Adipocyte (in vitro differentiated cells): Measurements from ENCODE around the gene PTPRG.
A peak's percentile ranks its signal among the peaks of the same experiment; 100 is the strongest.

Experiments used
- DNase-seq: peaks from one replicate; pipeline ENCODE4 v3.0.0-alpha.2; 2015; ENCODE audit warnings: low read depth
- H3K27me3 ChIP-seq: replicated peaks from 2 replicates; pipeline ENCODE4 v1.7.0; 2013; ENCODE audit warnings: mild to moderate bottlenecking, low read length, moderate library complexity; ENCODE audit not compliant: control insufficient read depth, insufficient read depth
- H3K36me3 ChIP-seq: 2 replicates; pipeline ENCODE4 v1.7.0; 2013; ENCODE audit warnings: low read length, mild to moderate bottlenecking, moderate library complexity; ENCODE audit not compliant: control insufficient read depth, insufficient read depth, severe bottlenecking
- H3K4me1 ChIP-seq: 2 replicates; pipeline ENCODE4 v1.7.0; 2013; ENCODE audit warnings: mild to moderate bottlenecking, low read length, moderate library complexity; ENCODE audit not compliant: control insufficient read depth, insufficient read depth
- H3K4me3 ChIP-seq: 2 replicates; pipeline ENCODE4 v1.7.0; 2013; ENCODE audit warnings: mild to moderate bottlenecking, low read length, moderate library complexity
- H3K9ac ChIP-seq: 2 replicates; pipeline ENCODE4 v1.7.0; 2013; ENCODE audit warnings: mild to moderate bottlenecking, low read length, moderate library complexity
- H3K9me3 ChIP-seq: 2 replicates; pipeline ENCODE4 v1.7.0; 2013; ENCODE audit warnings: mild to moderate bottlenecking, low read length, moderate library complexity; ENCODE audit not compliant: control insufficient read depth

The PTPRG gene

DNA sequence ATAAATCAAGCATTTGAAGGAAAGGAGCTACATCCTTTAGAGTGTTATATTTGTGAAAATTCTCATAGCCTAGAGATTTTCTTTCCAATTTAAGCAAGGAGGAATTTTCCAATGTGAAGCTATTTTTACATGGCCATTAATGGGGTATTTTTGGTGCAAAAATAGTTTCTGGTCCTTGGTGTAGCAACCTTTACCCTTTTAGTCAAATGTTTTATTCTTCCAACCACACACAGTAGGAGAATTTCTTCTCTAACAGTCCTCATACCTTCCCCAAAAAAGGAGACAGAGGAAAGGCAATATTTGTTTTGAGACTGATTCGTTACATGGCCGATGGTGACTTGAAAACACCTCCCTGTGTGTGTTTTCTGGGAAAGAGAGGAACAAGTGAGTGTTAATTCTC is 261.2 kb downstream of the PTPRG start:
- no peaks in the 10 kb centered on the region for H3K36me3 ChIP-seq
- DNase-seq = no peak
- peak overlapping the region; percentile 37 for H3K4me3 ChIP-seq
- no peaks in the 10 kb centered on the region for H3K9me3 ChIP-seq
- H3K9ac ChIP-seq = peak overlapping the region; percentile 27
- no peaks in the 10 kb centered on the region for H3K27me3 ChIP-seq
- peaks cover 24% of the 10 kb centered on the region for H3K4me1 ChIP-seq

DNA sequence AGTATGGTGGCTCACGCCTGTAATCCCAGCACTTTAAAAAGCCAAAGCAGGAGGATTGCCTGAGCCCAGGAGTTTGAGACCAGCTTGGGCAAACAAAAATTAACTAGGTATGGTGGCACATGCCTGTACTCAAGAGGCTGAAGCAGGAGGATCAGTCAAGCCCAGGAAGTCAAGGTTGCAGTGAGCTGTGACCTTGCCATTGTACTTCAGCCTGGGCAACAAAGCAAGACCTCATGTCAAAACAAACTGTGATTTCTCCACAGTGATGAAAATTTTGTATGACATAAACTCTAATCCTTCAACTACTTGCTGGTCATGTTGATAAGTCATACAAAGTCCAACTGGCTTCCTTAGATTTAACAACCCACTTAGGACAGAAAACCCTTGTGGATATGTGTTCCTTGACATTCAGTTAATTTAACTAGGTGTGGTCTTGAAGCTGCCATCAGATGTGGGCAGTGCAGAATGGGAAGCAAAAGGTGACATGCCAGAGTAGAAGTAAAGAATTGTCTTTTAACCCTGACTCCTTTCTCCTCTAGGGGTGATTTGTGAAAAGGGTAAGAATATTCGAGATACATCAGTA is 263.3 kb downstream of the PTPRG start:
- no peak overlapping the region for H3K4me3 ChIP-seq
- no peaks in the 10 kb centered on the region for H3K9me3 ChIP-seq
- no peaks in the 10 kb centered on the region for H3K27me3 ChIP-seq
- H3K36me3 ChIP-seq = no peaks in the 10 kb centered on the region
- peaks cover 41% of the 10 kb centered on the region for H3K4me1 ChIP-seq
- H3K9ac ChIP-seq = no peak overlapping the region
- no peak for DNase-seq

GRCh38 chr3:61826161-61826560 is 264.8 kb downstream of the PTPRG start:
- Histone ChIP-seq H3K4me3 (no peak overlapping the region), H3K4me1 (peaks cover 48% of the 10 kb centered on the region), H3K9me3 (no peaks in the 10 kb centered on the region), H3K36me3 (no peaks in the 10 kb centered on the region), H3K9ac (no peak overlapping the region), H3K27me3 (no peaks in the 10 kb centered on the region)
- no peak for DNase-seq

- no peaks in the 10 kb centered on the region for H3K36me3 ChIP-seq
- H3K9me3 ChIP-seq = no peaks in the 10 kb centered on the region
- no peaks in the 10 kb centered on the region for H3K27me3 ChIP-seq
- H3K4me3 ChIP-seq = no peak overlapping the region
- peaks cover 32% of the 10 kb centered on the region for H3K4me1 ChIP-seq
- H3K9ac ChIP-seq = no peak overlapping the region
- DNase-seq = no peak
Measured at GRCh38 chr3:61828184-61828874, 267.0 kb downstream of the PTPRG start.

- peaks cover 32% of the 10 kb centered on the region for H3K4me1 ChIP-seq
- H3K4me3 ChIP-seq = no peak overlapping the region
- no peaks in the 10 kb centered on the region for H3K27me3 ChIP-seq
- H3K9ac ChIP-seq = no peak overlapping the region
- DNase-seq = no peak
- no peaks in the 10 kb centered on the region for H3K36me3 ChIP-seq
- H3K9me3 ChIP-seq = no peaks in the 10 kb centered on the region
Measured at GRCh38 chr3:61828880-61829721, 267.7 kb downstream of the PTPRG start.

- DNase-seq = no peak
- no peak overlapping the region for H3K9ac ChIP-seq
- peaks cover 30% of the 10 kb centered on the region for H3K4me1 ChIP-seq
- no peaks in the 10 kb centered on the region for H3K36me3 ChIP-seq
- H3K4me3 ChIP-seq = no peak overlapping the region
- no peaks in the 10 kb centered on the region for H3K9me3 ChIP-seq
- no peaks in the 10 kb centered on the region for H3K27me3 ChIP-seq
Measured at GRCh38 chr3:61829722-61830350, 268.5 kb downstream of the PTPRG start.

- Histone ChIP-seq H3K27me3 (no peaks in the 10 kb centered on the region), H3K9me3 (no peaks in the 10 kb centered on the region), H3K9ac (no peak overlapping the region), H3K4me1 (peaks cover 25% of the 10 kb centered on the region), H3K36me3 (no peaks in the 10 kb centered on the region), H3K4me3 (no peak overlapping the region)
- DNase-seq = no peak
Measured at GRCh38 chr3:61831973-61832372, 270.6 kb downstream of the PTPRG start.

DNA sequence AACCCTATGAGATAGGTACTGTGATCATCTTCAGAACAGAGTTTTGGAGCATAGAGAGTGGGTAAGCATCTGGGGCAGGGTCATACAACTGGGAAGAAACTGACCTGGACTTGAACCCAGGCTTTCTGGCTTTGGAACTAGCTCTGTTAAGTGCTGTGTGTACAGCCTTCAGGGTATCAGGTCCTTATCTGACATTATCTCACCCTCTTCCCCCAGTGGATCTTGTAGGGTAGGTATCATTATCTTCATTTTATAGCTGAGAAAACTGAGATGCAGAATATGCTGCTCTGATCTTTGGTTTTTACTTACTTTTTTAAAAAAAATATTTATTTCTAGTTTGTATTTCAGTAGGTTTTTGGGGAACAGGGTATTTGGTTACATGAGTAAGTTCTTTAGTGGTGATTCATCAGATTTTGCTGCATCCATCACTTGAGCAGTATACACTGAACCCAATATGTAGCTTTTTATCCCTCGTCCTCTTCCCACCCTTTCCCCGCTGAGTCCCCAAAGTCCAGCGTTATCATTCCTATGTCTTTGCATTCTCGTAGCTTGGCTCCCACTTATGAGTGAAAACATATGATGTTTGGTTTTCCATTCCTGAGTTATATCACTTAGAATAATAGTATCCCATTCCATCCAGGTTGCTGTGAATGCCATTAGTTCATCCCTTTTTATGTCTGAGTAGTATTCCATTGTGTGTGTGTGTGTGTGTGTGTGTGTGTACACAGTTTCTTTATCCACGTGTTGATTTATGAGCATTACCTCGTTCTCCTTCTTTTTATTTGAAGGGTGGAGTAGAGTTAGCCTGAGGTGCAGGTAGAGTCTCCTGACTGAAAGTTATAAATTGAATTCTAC is 271.2 kb downstream of the PTPRG start:
- no peak for DNase-seq
- Histone ChIP-seq H3K9ac (no peak overlapping the region), H3K9me3 (no peaks in the 10 kb centered on the region), H3K36me3 (no peaks in the 10 kb centered on the region), H3K27me3 (no peaks in the 10 kb centered on the region), H3K4me1 (peaks cover 25% of the 10 kb centered on the region), H3K4me3 (no peak overlapping the region)

DNA sequence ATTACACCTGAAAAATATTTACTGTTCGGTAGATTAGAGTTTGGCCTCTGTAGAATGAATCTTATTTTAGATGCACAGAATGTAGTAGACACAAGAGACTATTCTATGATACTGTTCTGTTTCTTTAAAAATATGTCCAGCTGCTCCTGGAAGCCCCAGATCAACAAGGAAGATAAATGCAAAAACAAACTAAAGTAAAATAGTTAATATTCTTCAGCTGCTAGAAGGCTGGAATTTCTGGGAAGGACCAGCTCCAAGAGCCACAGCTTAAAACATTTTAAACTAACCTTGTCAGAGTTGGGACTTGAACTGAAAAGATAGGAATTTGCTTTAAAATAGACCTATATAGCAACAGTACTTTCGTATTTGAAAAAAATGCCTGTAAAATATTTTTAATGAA is 277.9 kb downstream of the PTPRG start:
- peak; percentile 39 for DNase-seq
- no peak overlapping the region for H3K4me3 ChIP-seq

DNA sequence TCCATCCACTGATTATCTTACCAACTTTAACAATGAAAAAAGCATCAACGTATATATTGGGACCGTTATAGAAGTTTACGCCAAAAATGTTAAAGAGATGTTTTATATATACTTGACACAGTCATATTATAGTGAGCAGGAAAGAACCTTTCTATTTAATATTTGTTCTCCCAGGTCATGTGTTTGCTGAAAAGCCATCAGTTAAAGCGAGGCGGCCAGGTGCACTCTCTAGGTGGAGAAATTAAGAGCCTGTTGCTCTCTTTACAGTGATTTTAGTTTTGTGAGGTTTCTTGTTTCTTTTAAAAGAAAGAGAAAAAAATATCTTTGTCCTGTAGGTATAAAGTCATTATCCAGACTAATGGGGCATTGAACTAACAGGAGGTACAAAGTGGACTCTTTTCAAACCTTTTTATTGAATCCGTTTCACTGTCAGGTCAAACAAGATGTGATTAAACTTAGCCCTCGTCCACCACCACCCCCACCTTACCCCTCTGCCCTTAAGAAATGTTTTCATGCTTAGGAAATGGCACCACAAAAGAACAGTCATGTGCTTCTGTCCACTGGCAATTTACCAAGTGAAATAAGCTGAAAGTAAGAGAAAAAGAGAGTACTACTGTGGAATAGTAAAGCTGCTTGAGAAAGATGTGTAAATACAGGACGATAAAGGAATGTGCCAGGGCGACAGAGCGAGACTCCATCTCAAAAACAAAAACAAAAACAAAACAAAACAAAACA is 279.9 kb downstream of the PTPRG start:
- Histone ChIP-seq H3K4me3 (peak overlapping the region; percentile 31), H3K9ac (peak overlapping the region; percentile 25), H3K36me3 (no peaks in the 10 kb centered on the region), H3K27me3 (no peaks in the 10 kb centered on the region), H3K4me1 (peaks cover 42% of the 10 kb centered on the region), H3K9me3 (no peaks in the 10 kb centered on the region)
- peak; percentile 50 for DNase-seq

More for the DNA sequence above, 277.9 kb downstream of the PTPRG start:
- peaks cover 42% of the 10 kb centered on the region for H3K4me1 ChIP-seq
- no peaks in the 10 kb centered on the region for H3K27me3 ChIP-seq
- H3K36me3 ChIP-seq = no peaks in the 10 kb centered on the region
- H3K9ac ChIP-seq = peak overlapping the region; percentile 44
- H3K9me3 ChIP-seq = no peaks in the 10 kb centered on the region
